ENCODE results near the gene LIF. TPM values are rescaled to one million over a fixed set of nuclear protein-coding genes. Genes with fewer than 3 reads are reported as not detected.

The LIF gene
- total RNA-seq, 2 donors from 2014 or later: 0.31 to 0.77 TPM

DNA sequence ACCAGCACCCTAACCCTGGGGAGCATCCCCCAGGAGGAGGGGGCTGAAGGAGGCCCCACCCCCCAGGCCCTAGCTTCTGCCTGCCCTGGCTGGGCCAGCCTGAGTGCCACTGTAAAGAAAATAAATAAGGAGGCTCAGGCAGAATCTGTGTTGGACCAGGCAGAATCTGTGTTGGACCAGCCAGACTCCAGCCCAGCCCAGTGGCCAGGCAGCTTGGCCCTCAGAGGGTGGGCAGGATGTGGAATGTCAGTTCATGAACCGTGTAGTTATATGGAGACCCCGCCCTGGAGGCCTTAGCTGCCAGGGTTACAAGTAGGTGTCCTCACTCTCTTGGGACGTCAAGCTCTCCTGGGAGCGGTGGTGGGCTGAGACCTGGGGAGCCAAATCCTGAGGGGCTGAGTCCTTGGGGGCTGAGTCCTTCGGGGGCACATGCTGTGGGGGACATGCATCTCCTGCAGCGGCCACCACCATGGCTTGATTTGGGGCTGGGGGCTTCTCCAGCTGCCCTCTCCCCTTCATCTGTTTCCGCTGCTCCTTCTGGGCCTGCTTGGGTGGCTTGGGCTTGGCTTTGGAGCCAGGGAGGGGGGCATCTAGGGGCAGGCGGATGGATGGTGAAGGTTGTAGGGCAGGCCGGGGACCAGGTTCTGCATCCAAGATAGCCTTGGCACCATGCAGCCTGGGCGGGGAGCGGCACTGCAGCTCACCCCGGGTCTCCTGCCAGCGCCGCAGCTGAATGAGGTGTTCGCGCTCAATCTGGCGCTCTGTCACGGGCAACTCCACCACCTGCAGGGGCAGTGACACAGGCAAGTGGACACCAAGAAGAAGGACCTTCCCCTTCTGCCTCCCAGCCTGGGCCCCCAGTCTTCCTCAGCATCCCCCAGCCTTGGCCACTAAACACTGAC lies 45.8 kb upstream of the LIF start:
- Mint-ChIP-seq H3K27me3 (ENCODE audit: insufficient read depth) (no peaks in the 10 kb centered on the region), H3K4me3 (no peak overlapping the region), H3K27ac (no peak overlapping the region), H3K9me3 (no peaks in the 10 kb centered on the region), H3K4me1 (peaks cover 10% of the 10 kb centered on the region), H3K36me3 (ENCODE audit: low read depth) (peaks cover 19% of the 10 kb centered on the region)
- no peak for DNase-seq
- Histone ChIP-seq H3K4me1 (ENCODE audit: control insufficient read depth, insufficient read depth, low read length) (peaks cover 10% of the 10 kb centered on the region), H3K9me3 (ENCODE audit: control insufficient read depth, low read length) (no peaks in the 10 kb centered on the region), H3K9ac (ENCODE audit: extremely low read depth, low read length, poor library complexity, severe bottlenecking) (no peak overlapping the region), H3K36me3 (ENCODE audit: control insufficient read depth, insufficient read depth, low read length) (peaks cover 13% of the 10 kb centered on the region), H3K4me3 (ENCODE audit: low read length) (no peak overlapping the region), H3K27ac (ENCODE audit: low read depth, low read length) (no peak overlapping the region), H3K27me3 (ENCODE audit: control insufficient read depth, insufficient read depth, low read length, poor library complexity, severe bottlenecking) (no peaks in the 10 kb centered on the region)
- 95 to 96% methylated on average over 11 to 18 of the region's 18 CpGs for WGBS, 2 experiments (ENCODE audit: insufficient coverage in 1 of 2, insufficient read length in 1 of 2)
- TF ChIP-seq, protein P1, sequence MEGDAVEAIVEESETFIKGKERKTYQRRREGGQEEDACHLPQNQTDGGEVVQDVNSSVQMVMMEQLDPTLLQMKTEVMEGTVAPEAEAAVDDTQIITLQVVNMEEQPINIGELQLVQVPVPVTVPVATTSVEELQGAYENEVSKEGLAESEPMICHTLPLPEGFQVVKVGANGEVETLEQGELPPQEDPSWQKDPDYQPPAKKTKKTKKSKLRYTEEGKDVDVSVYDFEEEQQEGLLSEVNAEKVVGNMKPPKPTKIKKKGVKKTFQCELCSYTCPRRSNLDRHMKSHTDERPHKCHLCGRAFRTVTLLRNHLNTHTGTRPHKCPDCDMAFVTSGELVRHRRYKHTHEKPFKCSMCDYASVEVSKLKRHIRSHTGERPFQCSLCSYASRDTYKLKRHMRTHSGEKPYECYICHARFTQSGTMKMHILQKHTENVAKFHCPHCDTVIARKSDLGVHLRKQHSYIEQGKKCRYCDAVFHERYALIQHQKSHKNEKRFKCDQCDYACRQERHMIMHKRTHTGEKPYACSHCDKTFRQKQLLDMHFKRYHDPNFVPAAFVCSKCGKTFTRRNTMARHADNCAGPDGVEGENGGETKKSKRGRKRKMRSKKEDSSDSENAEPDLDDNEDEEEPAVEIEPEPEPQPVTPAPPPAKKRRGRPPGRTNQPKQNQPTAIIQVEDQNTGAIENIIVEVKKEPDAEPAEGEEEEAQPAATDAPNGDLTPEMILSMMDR (conservative IDR thresholded peaks at IDR 0.05): no peak

DNA sequence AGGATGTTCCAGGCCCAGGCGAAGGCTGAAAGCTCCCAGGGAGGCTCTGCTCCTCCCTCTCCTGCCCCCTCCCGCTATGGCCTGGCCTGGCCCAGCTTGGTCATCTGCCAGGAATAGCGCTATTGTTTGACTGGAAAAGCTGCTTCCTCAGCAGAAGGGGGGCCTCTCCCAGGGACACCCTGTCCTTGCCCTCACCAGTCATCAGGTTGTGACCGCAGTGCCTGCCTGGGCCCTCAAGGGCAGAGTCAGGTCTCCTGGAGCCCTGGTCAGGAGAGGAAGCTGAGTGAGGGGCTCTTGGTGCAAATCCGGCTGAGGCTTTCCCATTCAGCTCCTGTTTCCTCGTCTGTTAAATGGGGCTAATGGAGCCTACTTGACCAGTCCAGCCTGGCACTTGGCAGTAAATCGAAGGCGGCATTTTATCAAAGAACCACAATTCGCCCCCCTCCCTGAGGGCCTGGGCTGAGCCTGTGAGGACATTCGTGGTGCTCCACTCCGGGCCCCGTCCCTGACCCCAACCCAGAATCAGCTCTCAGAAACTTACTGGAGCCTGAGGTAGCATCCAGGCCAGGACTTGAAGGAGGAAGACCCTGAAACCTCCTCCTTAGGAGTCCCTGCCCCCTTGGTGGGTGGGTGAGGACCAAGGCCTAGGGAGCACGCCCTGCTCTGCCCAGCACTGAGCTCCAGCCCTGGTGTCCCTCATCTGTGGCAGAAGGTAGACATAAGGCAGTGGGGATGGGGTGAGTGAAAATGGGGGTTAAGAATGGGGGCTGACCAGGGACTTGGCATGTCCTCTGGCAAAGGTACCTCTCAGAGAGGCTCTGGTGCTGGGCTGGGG lies 44.7 kb upstream of the LIF start:
- Mint-ChIP-seq H3K27me3 (ENCODE audit: insufficient read depth) (no peaks in the 10 kb centered on the region), H3K27ac (no peak overlapping the region), H3K4me1 (peaks cover 10% of the 10 kb centered on the region), H3K36me3 (ENCODE audit: low read depth) (peaks cover 19% of the 10 kb centered on the region), H3K4me3 (no peak overlapping the region), H3K9me3 (no peaks in the 10 kb centered on the region)
- Histone ChIP-seq H3K9me3 (ENCODE audit: control insufficient read depth, low read length) (no peaks in the 10 kb centered on the region), H3K27ac (ENCODE audit: low read depth, low read length) (no peak overlapping the region), H3K9ac (ENCODE audit: extremely low read depth, low read length, poor library complexity, severe bottlenecking) (no peak overlapping the region), H3K4me3 (ENCODE audit: low read length) (no peak overlapping the region), H3K27me3 (ENCODE audit: control insufficient read depth, insufficient read depth, low read length, poor library complexity, severe bottlenecking) (no peaks in the 10 kb centered on the region), H3K36me3 (ENCODE audit: control insufficient read depth, insufficient read depth, low read length) (peaks cover 12% of the 10 kb centered on the region), H3K4me1 (ENCODE audit: control insufficient read depth, insufficient read depth, low read length) (peaks cover 10% of the 10 kb centered on the region)
- no peak for DNase-seq
- TF ChIP-seq, protein P1 (conservative IDR thresholded peaks at IDR 0.05): no peak
- WGBS, 2 experiments (ENCODE audit: insufficient coverage in 1 of 2, insufficient read length in 1 of 2): 92% methylated on average over 6 to 13 of the region's 13 CpGs

DNA sequence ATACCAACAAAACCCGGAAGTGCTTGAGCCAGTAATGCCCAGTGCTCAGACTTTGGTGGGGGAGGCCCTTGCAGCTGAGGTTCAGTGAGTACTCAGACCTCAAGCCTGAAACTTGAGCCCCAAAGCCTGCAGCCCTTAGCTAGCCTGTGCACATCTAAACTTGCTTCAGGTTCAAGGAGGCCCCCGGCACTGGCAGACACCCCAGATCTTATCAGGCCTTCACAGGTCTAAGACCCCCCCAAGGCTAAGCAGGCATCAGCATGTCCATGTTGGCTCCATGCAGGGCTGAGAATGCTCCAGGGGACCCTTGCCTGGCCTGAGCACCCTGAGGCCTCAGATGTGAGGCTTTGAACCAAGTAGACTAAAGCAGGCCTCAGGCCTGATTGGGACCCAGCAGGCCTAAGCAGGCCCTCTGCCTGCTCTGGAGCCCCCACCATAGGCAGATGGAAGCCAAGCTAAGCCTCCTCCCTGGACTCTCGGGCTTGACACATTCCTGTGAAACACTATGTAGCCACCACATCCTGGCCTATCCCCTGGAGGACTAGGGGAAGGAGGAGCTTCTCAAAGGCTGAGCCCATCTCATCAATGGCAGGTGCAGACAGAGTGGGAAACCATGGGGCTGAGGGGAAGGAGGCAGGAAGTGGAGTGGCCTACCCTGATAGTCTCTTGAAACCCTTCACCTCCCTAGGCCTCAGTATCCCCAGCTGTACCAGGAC lies 43.9 kb upstream of the LIF start:
- no peaks in the 10 kb centered on the region for H3K9me3 ChIP-seq (ENCODE audit: control insufficient read depth, low read length)
- Mint-ChIP-seq H3K27ac (no peak overlapping the region), H3K27me3 (ENCODE audit: insufficient read depth) (no peaks in the 10 kb centered on the region), H3K4me1 (peaks cover 10% of the 10 kb centered on the region), H3K36me3 (ENCODE audit: low read depth) (peaks cover 19% of the 10 kb centered on the region), H3K4me3 (peak overlapping the region; percentile 63), H3K9me3 (no peaks in the 10 kb centered on the region)
- peaks cover 10% of the 10 kb centered on the region for H3K4me1 ChIP-seq (ENCODE audit: control insufficient read depth, insufficient read depth, low read length)
- DNase-seq: peak; percentile 73
- TF ChIP-seq, protein P1 (conservative IDR thresholded peaks at IDR 0.05): no peak
- WGBS, 2 experiments (ENCODE audit: insufficient coverage in 1 of 2, insufficient read length in 1 of 2): 56 to 73% methylated on average over 2 to 3 of the region's 3 CpGs
- H3K27ac ChIP-seq (ENCODE audit: low read depth, low read length): no peak overlapping the region
- no peaks in the 10 kb centered on the region for H3K27me3 ChIP-seq (ENCODE audit: control insufficient read depth, insufficient read depth, low read length, poor library complexity, severe bottlenecking)
- H3K4me3 ChIP-seq (ENCODE audit: low read length): peak overlapping the region; percentile 86
- H3K36me3 ChIP-seq (ENCODE audit: control insufficient read depth, insufficient read depth, low read length): peaks cover 12% of the 10 kb centered on the region
- no peak overlapping the region for H3K9ac ChIP-seq (ENCODE audit: extremely low read depth, low read length, poor library complexity, severe bottlenecking)

Data from endodermal cell (in vitro differentiated cells).